Testis (tissue), 2 donors: ENCODE data around the gene PEX11G.

Source experiments
- CTCF ChIP-seq, 3 experiments: fragments of 450-650 bp in 2 of 3; fragments of 200-600 bp in 1 of 3; sonication (generic) in 1 of 3; IDR thresholded peaks; one replicate each; pipeline ENCODE4 v1.5.1; 2016 to 2019; ENCODE audit warnings: antibody characterized with exemption in 3 of 3, mild to moderate bottlenecking in 2 of 3, moderate library complexity in 1 of 3
- POLR2A ChIP-seq: fragments of 450-650 bp; IDR thresholded peaks from one replicate; pipeline ENCODE4 v1.6.1; 2017; ENCODE audit warnings: antibody characterized with exemption, mild to moderate bottlenecking, moderate library complexity

GRCh38 chr19:7463575-7463974, 25.3 kb downstream of the PEX11G start:
- no peak for TF ChIP-seq CTCF (IDR thresholded peaks at IDR 0.05)
- TF ChIP-seq POLR2A: no peak
